Karpas-422 (cell line): ENCODE data around the gene MYLK2. TPM values are rescaled to one million over a fixed set of nuclear protein-coding genes. Genes with fewer than 3 reads are reported as not detected.
"Not testable (repeated sequence)": the region's sequence is repeated elsewhere in the genome, so short reads cannot be mapped to it uniquely, and the experiment has no call there.

ENCODE experiments used
- DNase-seq: peaks from one replicate; pipeline ENCODE4 v3.0.0-alpha.2; 2015
- H2AFZ ChIP-seq: fragments of 200-600 bp; sonication (generic); 2 replicates; pipeline ENCODE4 v1.6.1; 2014; ENCODE audit warnings: antibody characterized with exemption, low read length, mixed read lengths
- H3K27ac ChIP-seq: fragments of 200-600 bp; sonication (generic); 2 replicates; pipeline ENCODE4 v1.5.1; 2014; ENCODE audit warnings: mild to moderate bottlenecking, low read length, moderate library complexity
- H3K27me3 ChIP-seq: fragments of 200-600 bp; sonication (generic); 2 replicates; pipeline ENCODE4 v1.6.1; 2014; ENCODE audit warnings: low read length, mixed read lengths
- H3K36me3 ChIP-seq: fragments of 200-600 bp; sonication (generic); 2 replicates; pipeline ENCODE4 v1.6.1; 2014; ENCODE audit warnings: low read length, mixed read lengths; ENCODE audit not compliant: insufficient read depth
- H3K4me1 ChIP-seq: fragments of 200-600 bp; sonication (generic); 2 replicates; pipeline ENCODE4 v1.6.1; 2014; ENCODE audit warnings: mild to moderate bottlenecking, low read length, mixed read lengths
- H3K4me2 ChIP-seq: fragments of 200-600 bp; sonication (generic); 2 replicates; pipeline ENCODE4 v1.6.1; 2014; ENCODE audit warnings: low read length, low read depth, mild to moderate bottlenecking; ENCODE audit not compliant: poor library complexity, severe bottlenecking
- H3K4me3 ChIP-seq: fragments of 200-600 bp; sonication (generic); 2 replicates; pipeline ENCODE4 v1.5.1; 2014; ENCODE audit warnings: mild to moderate bottlenecking, antibody characterized with exemption, low read length, mixed read lengths
- H3K79me2 ChIP-seq: fragments of 200-600 bp; sonication (generic); 2 replicates; pipeline ENCODE4 v1.6.1; 2014; ENCODE audit warnings: mild to moderate bottlenecking, low read length, mixed read lengths
- H3K9ac ChIP-seq: fragments of 200-600 bp; sonication (generic); 2 replicates; pipeline ENCODE4 v1.6.0; 2014; ENCODE audit warnings: low read length
- H3K9me2 ChIP-seq: fragments of 200-600 bp; sonication (generic), shearing (Covaris generic); replicated peaks from 2 replicates; pipeline ENCODE4 v1.6.0; 2014; ENCODE audit warnings: mild to moderate bottlenecking, low read length, moderate library complexity; ENCODE audit not compliant: insufficient read depth
- H3K9me3 ChIP-seq: fragments of 300-700, 200-600 bp; sonication (generic); 2 replicates; pipeline ENCODE4 v1.6.1; 2014; ENCODE audit warnings: low read length, mixed read lengths
- H4K20me1 ChIP-seq: fragments of 200-600 bp; sonication (generic); 2 replicates; pipeline ENCODE4 v1.6.1; 2014; ENCODE audit warnings: mild to moderate bottlenecking, antibody characterized with exemption, low read length, low read depth; ENCODE audit not compliant: insufficient read depth
- total RNA-seq: library from RNA; depleted of rRNA; stranded (reverse); fragments of >200 nt; shearing (Covaris generic); gene quantifications from 2 replicates; pipeline ENCODE4 v1.2.3, GENCODE V29; 2014; ENCODE audit warnings: low replicate concordance

MYLK2 gene
- total RNA-seq, 1 experiment from 2014 or later, result 0.22 TPM

- Histone ChIP-seq H3K27ac (no peak overlapping the region), H3K4me2 (no peak overlapping the region), H3K4me1 (no peaks in the 10 kb centered on the region), H3K27me3 (no peaks in the 10 kb centered on the region), H3K79me2 (no peaks in the 10 kb centered on the region), H3K9me3 (no peaks in the 10 kb centered on the region), H3K9ac (no peak overlapping the region), H2AFZ (no peak overlapping the region), H3K36me3 (peaks cover 10% of the 10 kb centered on the region; the same call in 1 of the 2 replicates), H3K9me2 (no peaks in the 10 kb centered on the region), H3K4me3 (no peak overlapping the region), H4K20me1 (no peaks in the 10 kb centered on the region)
- DNase-seq, result no peak
Measured at GRCh38 chr20:31811198-31811597, 8.0 kb upstream of the MYLK2 start.

GRCh38 chr20:31811796-31812728, 7.1 kb upstream of the MYLK2 start:
- no peak overlapping the region for H3K4me3 ChIP-seq
- no peak for DNase-seq
- H3K9me2 ChIP-seq, result no peaks in the 10 kb centered on the region
- peaks cover 3% of the 10 kb centered on the region; the same call in 1 of the 2 replicates for H3K36me3 ChIP-seq
- H3K27me3 ChIP-seq, result no peaks in the 10 kb centered on the region
- no peak overlapping the region for H3K9ac ChIP-seq
- H3K4me2 ChIP-seq, result no peak overlapping the region
- H3K27ac ChIP-seq, result no peak overlapping the region
- H3K9me3 ChIP-seq, result no peaks in the 10 kb centered on the region
- H4K20me1 ChIP-seq, result no peaks in the 10 kb centered on the region
- no peak overlapping the region for H2AFZ ChIP-seq
- no peaks in the 10 kb centered on the region for H3K4me1 ChIP-seq
- no peaks in the 10 kb centered on the region for H3K79me2 ChIP-seq

GRCh38 chr20:31813611-31814010, 5.5 kb upstream of the MYLK2 start:
- Histone ChIP-seq H3K27ac (no peak overlapping the region), H4K20me1 (no peaks in the 10 kb centered on the region), H3K4me2 (no peak overlapping the region), H3K9me2 (no peaks in the 10 kb centered on the region), H3K9me3 (no peaks in the 10 kb centered on the region), H3K4me3 (no peak overlapping the region), H3K9ac (no peak overlapping the region), H3K36me3 (no peaks in the 10 kb centered on the region; the same call in 1 of the 2 replicates), H3K79me2 (no peaks in the 10 kb centered on the region), H3K27me3 (no peaks in the 10 kb centered on the region), H2AFZ (no peak overlapping the region), H3K4me1 (peaks cover 2% of the 10 kb centered on the region; the same call in 1 of the 2 replicates)
- no peak for DNase-seq

- H3K27ac ChIP-seq, H4K20me1 ChIP-seq, H3K9ac ChIP-seq, DNase-seq, H3K79me2 ChIP-seq, H3K4me2 ChIP-seq, H2AFZ ChIP-seq, H3K9me3 ChIP-seq, H3K27me3 ChIP-seq, H3K9me2 ChIP-seq, H3K36me3 ChIP-seq, H3K4me3 ChIP-seq, H3K4me1 ChIP-seq: not testable (repeated sequence)
Measured at GRCh38 chr20:31814142-31814541, 5.0 kb upstream of the MYLK2 start.

GRCh38 chr20:31815408-31816188, 3.6 kb upstream of the MYLK2 start:
- H3K36me3 ChIP-seq, result no peaks in the 10 kb centered on the region
- no peak overlapping the region for H2AFZ ChIP-seq
- H3K9me2 ChIP-seq, result no peaks in the 10 kb centered on the region
- no peak for DNase-seq
- H3K9me3 ChIP-seq, result no peaks in the 10 kb centered on the region
- H3K27me3 ChIP-seq, result no peaks in the 10 kb centered on the region
- H3K27ac ChIP-seq, result no peak overlapping the region
- H4K20me1 ChIP-seq, result no peaks in the 10 kb centered on the region
- H3K4me3 ChIP-seq, result no peak overlapping the region
- H3K4me2 ChIP-seq, result no peak overlapping the region
- no peaks in the 10 kb centered on the region for H3K79me2 ChIP-seq
- peaks cover 2% of the 10 kb centered on the region; the same call in 1 of the 2 replicates for H3K4me1 ChIP-seq
- no peak overlapping the region for H3K9ac ChIP-seq

- H3K4me1 ChIP-seq, result peaks cover 2% of the 10 kb centered on the region; the same call in 1 of the 2 replicates
- no peak overlapping the region for H3K9ac ChIP-seq
- H3K79me2 ChIP-seq, result no peaks in the 10 kb centered on the region
- H3K27me3 ChIP-seq, result no peaks in the 10 kb centered on the region
- H4K20me1 ChIP-seq, result no peaks in the 10 kb centered on the region
- no peaks in the 10 kb centered on the region for H3K9me2 ChIP-seq
- H3K27ac ChIP-seq, result no peak overlapping the region
- H3K4me3 ChIP-seq, result no peak overlapping the region
- no peak overlapping the region for H3K4me2 ChIP-seq
- no peaks in the 10 kb centered on the region for H3K9me3 ChIP-seq
- H2AFZ ChIP-seq, result no peak overlapping the region
- DNase-seq, result no peak
- no peaks in the 10 kb centered on the region for H3K36me3 ChIP-seq
Measured at GRCh38 chr20:31816221-31816620, 2.9 kb upstream of the MYLK2 start.

GRCh38 chr20:31817461-31817860, 1.7 kb upstream of the MYLK2 start:
- H3K79me2 ChIP-seq, result no peaks in the 10 kb centered on the region

GRCh38 chr20:31818376-31818908, 714 bp upstream of the MYLK2 start:
- Histone ChIP-seq H3K4me2 (no peak overlapping the region), H3K27ac (no peak overlapping the region), H3K9me2 (no peaks in the 10 kb centered on the region), H3K4me1 (peaks cover 5% of the 10 kb centered on the region; the same call in 1 of the 2 replicates), H3K9ac (no peak overlapping the region), H4K20me1 (no peaks in the 10 kb centered on the region), H2AFZ (no peak overlapping the region), H3K9me3 (no peaks in the 10 kb centered on the region), H3K79me2 (no peaks in the 10 kb centered on the region), H3K36me3 (no peaks in the 10 kb centered on the region), H3K27me3 (no peaks in the 10 kb centered on the region), H3K4me3 (no peak overlapping the region)
- DNase-seq, result no peak

More at GRCh38 chr20:31817461-31817860, 1.7 kb upstream of the MYLK2 start:
- peaks cover 2% of the 10 kb centered on the region; the same call in 1 of the 2 replicates for H3K4me1 ChIP-seq
- H3K36me3 ChIP-seq, result no peaks in the 10 kb centered on the region
- no peaks in the 10 kb centered on the region for H3K27me3 ChIP-seq
- H2AFZ ChIP-seq, result no peak overlapping the region
- no peak overlapping the region for H3K4me3 ChIP-seq
- H3K27ac ChIP-seq, result no peak overlapping the region
- H3K4me2 ChIP-seq, result no peak overlapping the region
- H3K9ac ChIP-seq, result no peak overlapping the region
- no peak for DNase-seq
- H3K9me2 ChIP-seq, result no peaks in the 10 kb centered on the region
- H3K9me3 ChIP-seq, result no peaks in the 10 kb centered on the region
- H4K20me1 ChIP-seq, result no peaks in the 10 kb centered on the region
